HG03139 (cell line): ENCODE measurements around the gene NHERF2.
"Not testable (repeated sequence)": the region's sequence is repeated elsewhere in the genome, so short reads cannot be mapped to it uniquely, and the experiment has no call there.

Source experiments
- ATAC-seq: cut with Tn5 transposase; IDR thresholded peaks from one replicate; pipeline ENCODE4 v1.9.1; 2021; ENCODE audit not compliant: unreplicated experiment

NHERF2 gene

GRCh38 chr16:2025878-2026460 lies 733 bp upstream of the NHERF2 start:
- ATAC-seq: no peak

- no peak for ATAC-seq
These were observed 615 bp downstream of the NHERF2 start for GRCh38 chr16:2027024-2028010.

GRCh38 chr16:2028146-2028545 lies 1.4 kb downstream of the NHERF2 start:
- no peak for ATAC-seq

GRCh38 chr16:2028620-2029220 lies 2.0 kb downstream of the NHERF2 start:
- no peak for ATAC-seq

GRCh38 chr16:2029350-2029749 lies 2.6 kb downstream of the NHERF2 start:
- ATAC-seq: no peak

GRCh38 chr16:2030036-2030435 lies 3.3 kb downstream of the NHERF2 start:
- no peak for ATAC-seq

- ATAC-seq: no peak
These were observed 4.4 kb downstream of the NHERF2 start for GRCh38 chr16:2031081-2031577.

- ATAC-seq: no peak
These were observed 5.8 kb downstream of the NHERF2 start for GRCh38 chr16:2032285-2033056.

GRCh38 chr16:2033057-2033908 lies 6.6 kb downstream of the NHERF2 start:
- ATAC-seq: no peak

GRCh38 chr16:2033909-2034695 lies 7.4 kb downstream of the NHERF2 start:
- not testable (repeated sequence) for ATAC-seq

GRCh38 chr16:2034696-2035430 lies 8.2 kb downstream of the NHERF2 start:
- ATAC-seq: no peak

- no peak for ATAC-seq
These were observed 8.9 kb downstream of the NHERF2 start for GRCh38 chr16:2035431-2036199.

GRCh38 chr16:2036200-2036966 lies 9.7 kb downstream of the NHERF2 start:
- ATAC-seq: no peak

GRCh38 chr16:2037115-2037514 lies 10.4 kb downstream of the NHERF2 start:
- no peak for ATAC-seq

GRCh38 chr16:2037647-2038381 lies 11.1 kb downstream of the NHERF2 start:
- no peak for ATAC-seq
